Measurements from ENCODE around the gene CERKL. TPM values are rescaled to one million over a fixed set of nuclear protein-coding genes. Genes with fewer than 3 reads are reported as not detected.

Gene CERKL
- total and polyA plus RNA-seq, 2 of the 13 experiments (the other 11 are each of a cell fraction or from before 2014, with no cell fraction given) = not detected

DNA sequence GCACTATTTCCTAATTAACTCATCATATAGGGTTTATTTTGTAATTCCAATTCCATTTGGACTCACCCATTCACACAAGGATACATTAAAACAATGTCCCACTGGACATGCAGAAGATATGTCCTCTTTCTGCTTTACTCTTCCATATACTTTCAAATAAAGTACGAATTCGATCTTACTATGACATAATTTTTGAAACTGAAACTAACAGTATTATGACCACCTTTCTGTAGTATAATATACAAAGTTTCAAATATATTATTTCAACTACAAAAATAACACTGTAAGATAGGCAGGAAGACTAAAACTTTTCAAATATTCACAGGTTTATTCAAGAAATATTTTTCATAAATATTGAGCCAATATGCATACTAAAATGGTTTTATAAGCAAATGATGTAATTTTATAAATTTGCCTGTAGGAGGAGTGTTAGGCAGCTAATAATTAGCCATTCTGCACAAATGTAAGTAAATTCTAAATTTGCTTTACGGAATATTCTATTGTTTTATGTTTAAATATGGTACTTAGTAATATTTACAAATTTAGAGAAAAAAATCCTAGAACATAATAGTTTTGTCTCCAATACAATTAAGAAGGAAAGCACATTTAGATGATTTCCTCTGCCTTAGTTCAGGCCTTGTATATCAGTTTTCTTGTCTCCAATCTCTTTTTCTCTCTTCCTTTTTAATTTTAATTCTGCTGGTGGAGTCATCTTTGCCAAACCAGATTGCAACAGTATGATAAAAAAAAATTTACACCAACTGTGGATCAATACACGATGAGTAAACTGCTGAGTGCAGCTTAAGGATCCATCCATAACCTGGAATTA lies 85.9 kb downstream of the CERKL start:
- ATAC-seq = no peak

DNA sequence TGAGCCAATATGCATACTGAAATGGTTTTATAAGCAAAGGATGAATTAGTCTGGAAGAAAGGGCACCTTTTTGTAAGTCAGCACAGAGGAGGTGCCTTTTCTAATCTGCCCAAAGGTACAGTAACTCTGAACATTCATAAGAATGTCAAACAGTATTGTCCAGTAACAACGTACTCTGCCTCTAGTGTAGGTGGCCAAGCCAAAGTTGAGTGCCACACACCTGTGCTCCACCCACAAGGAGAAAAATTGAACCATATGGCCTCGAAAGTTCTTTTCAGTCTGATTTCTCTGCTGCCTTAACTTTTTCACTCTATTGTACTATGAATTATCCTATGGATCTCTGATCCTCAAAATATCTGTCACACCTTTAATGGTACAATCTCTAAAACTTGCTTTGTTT lies 86.8 kb downstream of the CERKL start:
- no peak for ATAC-seq
- CTCF ChIA-PET (ENCODE audit: low intra/inter-chr PET ratio, low total read pairs) = no interaction called here
- no peaks in the 10 kb centered on the region for H3K36me3 ChIP-seq (replicated peaks in 1 of 2; ENCODE audit: control insufficient read depth in 1 of 2, insufficient read depth in 2 of 2, low read length in 2 of 2)
- no peak overlapping the region for H3K4me2 ChIP-seq (ENCODE audit: low read depth, low read length)
- no peaks in the 10 kb centered on the region for H3K9me3 ChIP-seq (ENCODE audit: low read length)
- no peak overlapping the region for H2AFZ ChIP-seq (ENCODE audit: low read length)
- 0% methylated on average over 2 of the region's 2 CpGs for WGBS (ENCODE audit: low lambda C conversion rate)
- DNase-seq (ENCODE audit: low spot score) = no peak
- intact Hi-C loops (cut with micrococcal nuclease; ENCODE audit: unreplicated experiment) (no loop called here), in situ Hi-C loops (cut with HindIII; ENCODE audit: extremely low pct_ligation_motif_present, low pct_unique_long_range_greater_than_20kb) (no loop called here)
- no peaks in the 10 kb centered on the region for H3K4me1 ChIP-seq (ENCODE audit: insufficient read depth, low read length)
- no peak overlapping the region for H3K27ac ChIP-seq (ENCODE audit: extremely low read length, insufficient read depth, low read length)
- POLR2A ChIA-PET = no interaction called here
- no TSS peak for BruUV-seq (replicated peaks)
- H3K79me2 ChIP-seq (ENCODE audit: insufficient read depth, low read length) = no peaks in the 10 kb centered on the region
- H3K27me3 ChIP-seq (ENCODE audit: control insufficient read depth in 1 of 2, insufficient read depth in 2 of 2, low read length in 2 of 2) = no peaks in the 10 kb centered on the region
- no peak overlapping the region for H3K9ac ChIP-seq (ENCODE audit: insufficient read depth, low read depth, low read length)
- no peaks in the 10 kb centered on the region for H4K20me1 ChIP-seq (ENCODE audit: insufficient read depth, low read length)
- FAIRE-seq = no peak
- no peak overlapping the region for H3K4me3 ChIP-seq (replicated peaks in 1 of 3; ENCODE audit: insufficient read depth in 1 of 3, low read depth in 2 of 3, low read length in 3 of 3)
- TF ChIP-seq, protein P1, sequence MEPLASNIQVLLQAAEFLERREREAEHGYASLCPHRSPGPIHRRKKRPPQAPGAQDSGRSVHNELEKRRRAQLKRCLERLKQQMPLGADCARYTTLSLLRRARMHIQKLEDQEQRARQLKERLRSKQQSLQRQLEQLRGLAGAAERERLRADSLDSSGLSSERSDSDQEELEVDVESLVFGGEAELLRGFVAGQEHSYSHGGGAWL (CRISPR knock-in tag; IDR thresholded peaks at IDR 0.05) = no peak
- no peak for TF ChIP-seq ARNT (IDR thresholded peaks at IDR 0.05)
- no peak for TF ChIP-seq ZNF34 (CRISPR knock-in tag; IDR thresholded peaks at IDR 0.05; ENCODE audit: borderline replicate concordance)
- no peak for TF ChIP-seq BHLHE40 (IDR thresholded peaks at IDR 0.05; ENCODE audit: low read length)
- no peak for TF ChIP-seq ATF1 (CRISPR knock-in tag; IDR thresholded peaks at IDR 0.05)
- TF ChIP-seq ZFP36 (IDR thresholded peaks at IDR 0.05; ENCODE audit: borderline replicate concordance, low read depth, low read length, partially characterized antibody) = no peak
- no peak for TF ChIP-seq PHB2 (IDR thresholded peaks at IDR 0.05; ENCODE audit: partially characterized antibody)
- no peak for TF ChIP-seq ZNF383 (CRISPR knock-in tag; IDR thresholded peaks at IDR 0.05; ENCODE audit: borderline replicate concordance)
- no peak for TF ChIP-seq ZKSCAN1 (IDR thresholded peaks at IDR 0.05; ENCODE audit: low read length)
- TF ChIP-seq, protein P2, sequence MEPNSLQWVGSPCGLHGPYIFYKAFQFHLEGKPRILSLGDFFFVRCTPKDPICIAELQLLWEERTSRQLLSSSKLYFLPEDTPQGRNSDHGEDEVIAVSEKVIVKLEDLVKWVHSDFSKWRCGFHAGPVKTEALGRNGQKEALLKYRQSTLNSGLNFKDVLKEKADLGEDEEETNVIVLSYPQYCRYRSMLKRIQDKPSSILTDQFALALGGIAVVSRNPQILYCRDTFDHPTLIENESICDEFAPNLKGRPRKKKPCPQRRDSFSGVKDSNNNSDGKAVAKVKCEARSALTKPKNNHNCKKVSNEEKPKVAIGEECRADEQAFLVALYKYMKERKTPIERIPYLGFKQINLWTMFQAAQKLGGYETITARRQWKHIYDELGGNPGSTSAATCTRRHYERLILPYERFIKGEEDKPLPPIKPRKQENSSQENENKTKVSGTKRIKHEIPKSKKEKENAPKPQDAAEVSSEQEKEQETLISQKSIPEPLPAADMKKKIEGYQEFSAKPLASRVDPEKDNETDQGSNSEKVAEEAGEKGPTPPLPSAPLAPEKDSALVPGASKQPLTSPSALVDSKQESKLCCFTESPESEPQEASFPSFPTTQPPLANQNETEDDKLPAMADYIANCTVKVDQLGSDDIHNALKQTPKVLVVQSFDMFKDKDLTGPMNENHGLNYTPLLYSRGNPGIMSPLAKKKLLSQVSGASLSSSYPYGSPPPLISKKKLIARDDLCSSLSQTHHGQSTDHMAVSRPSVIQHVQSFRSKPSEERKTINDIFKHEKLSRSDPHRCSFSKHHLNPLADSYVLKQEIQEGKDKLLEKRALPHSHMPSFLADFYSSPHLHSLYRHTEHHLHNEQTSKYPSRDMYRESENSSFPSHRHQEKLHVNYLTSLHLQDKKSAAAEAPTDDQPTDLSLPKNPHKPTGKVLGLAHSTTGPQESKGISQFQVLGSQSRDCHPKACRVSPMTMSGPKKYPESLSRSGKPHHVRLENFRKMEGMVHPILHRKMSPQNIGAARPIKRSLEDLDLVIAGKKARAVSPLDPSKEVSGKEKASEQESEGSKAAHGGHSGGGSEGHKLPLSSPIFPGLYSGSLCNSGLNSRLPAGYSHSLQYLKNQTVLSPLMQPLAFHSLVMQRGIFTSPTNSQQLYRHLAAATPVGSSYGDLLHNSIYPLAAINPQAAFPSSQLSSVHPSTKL (CRISPR knock-in tag; IDR thresholded peaks at IDR 0.05) = no peak
- TF ChIP-seq, protein P3, sequence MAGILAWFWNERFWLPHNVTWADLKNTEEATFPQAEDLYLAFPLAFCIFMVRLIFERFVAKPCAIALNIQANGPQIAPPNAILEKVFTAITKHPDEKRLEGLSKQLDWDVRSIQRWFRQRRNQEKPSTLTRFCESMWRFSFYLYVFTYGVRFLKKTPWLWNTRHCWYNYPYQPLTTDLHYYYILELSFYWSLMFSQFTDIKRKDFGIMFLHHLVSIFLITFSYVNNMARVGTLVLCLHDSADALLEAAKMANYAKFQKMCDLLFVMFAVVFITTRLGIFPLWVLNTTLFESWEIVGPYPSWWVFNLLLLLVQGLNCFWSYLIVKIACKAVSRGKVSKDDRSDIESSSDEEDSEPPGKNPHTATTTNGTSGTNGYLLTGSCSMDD (CRISPR knock-in tag; IDR thresholded peaks at IDR 0.05) = no peak
- no peak for TF ChIP-seq ZNF484 (CRISPR knock-in tag; IDR thresholded peaks at IDR 0.05; ENCODE audit: borderline replicate concordance, low read depth)

More for the DNA sequence above, 85.9 kb downstream of the CERKL start:
- H2AFZ ChIP-seq (ENCODE audit: low read length) = no peak overlapping the region
- no peaks in the 10 kb centered on the region for H3K36me3 ChIP-seq (replicated peaks in 1 of 2; ENCODE audit: control insufficient read depth in 1 of 2, insufficient read depth in 2 of 2, low read length in 2 of 2)
- no TSS peak for BruUV-seq (replicated peaks)
- no peak overlapping the region for H3K4me3 ChIP-seq (replicated peaks in 1 of 3; ENCODE audit: insufficient read depth in 1 of 3, low read depth in 2 of 3, low read length in 3 of 3)
- TF ChIP-seq EEA1 (CRISPR knock-in tag; IDR thresholded peaks at IDR 0.05; ENCODE audit: borderline replicate concordance) = no peak
- no peak for TF ChIP-seq ZFP62 (CRISPR knock-in tag; IDR thresholded peaks at IDR 0.05)
- TF ChIP-seq ZZZ3 (CRISPR knock-in tag; IDR thresholded peaks at IDR 0.05; ENCODE audit: borderline replicate concordance) = no peak
- TF ChIP-seq ATF7 (IDR thresholded peaks at IDR 0.05) = 0 out of 2 replicates have a peak, but pooled peaks have one; percentile 2
- TF ChIP-seq ATF7 (CRISPR knock-in tag; IDR thresholded peaks at IDR 0.05) = no peak
- TF ChIP-seq ZNF878 (CRISPR knock-in tag; IDR thresholded peaks at IDR 0.05) = no peak
- no peak overlapping the region for H3K9ac ChIP-seq (ENCODE audit: insufficient read depth, low read depth, low read length)
- H3K27ac ChIP-seq (ENCODE audit: extremely low read length, insufficient read depth, low read length) = no peak overlapping the region
- H3K79me2 ChIP-seq (ENCODE audit: insufficient read depth, low read length) = no peaks in the 10 kb centered on the region
- H3K4me2 ChIP-seq (ENCODE audit: low read depth, low read length) = no peak overlapping the region
- H3K27me3 ChIP-seq (ENCODE audit: control insufficient read depth in 1 of 2, insufficient read depth in 2 of 2, low read length in 2 of 2) = no peaks in the 10 kb centered on the region
- in situ Hi-C loops (cut with HindIII; ENCODE audit: extremely low pct_ligation_motif_present, low pct_unique_long_range_greater_than_20kb) (no loop called here), intact Hi-C loops (cut with micrococcal nuclease; ENCODE audit: unreplicated experiment) (no loop called here)
- H4K20me1 ChIP-seq (ENCODE audit: insufficient read depth, low read length) = no peaks in the 10 kb centered on the region
- CTCF ChIA-PET (ENCODE audit: low intra/inter-chr PET ratio, low total read pairs) = no interaction called here
- POLR2A ChIA-PET = no interaction called here
- FAIRE-seq (no peak), DNase-seq (ENCODE audit: low spot score) (no peak)
- 5% methylated on average over 4 of the region's 4 CpGs for WGBS (ENCODE audit: low lambda C conversion rate)
- no peaks in the 10 kb centered on the region for H3K9me3 ChIP-seq (ENCODE audit: low read length)
- no peaks in the 10 kb centered on the region for H3K4me1 ChIP-seq (ENCODE audit: insufficient read depth, low read length)
